GM10248 (cell line): Measurements from ENCODE around the gene SH3RF3.

Source experiments
- CTCF ChIA-PET: fragments of 300-600 bp; sonication (Branson Sonifier 250); formaldehyde crosslinking; extraction: SDS; loops from one replicate; lab custom pipeline; 2021; ENCODE audit warnings: antibody characterized with exemption; lab: Yijun Ruan, JAX
- POLR2A ChIA-PET: fragments of 350-650 bp; sonication (Branson Sonifier 250); formaldehyde crosslinking; extraction: SDS; loops from one replicate; lab custom pipeline; 2020; ENCODE audit warnings: antibody characterized with exemption; lab: Yijun Ruan, JAX
- DNase-seq: peaks from one replicate; pipeline ENCODE4 v3.0.0; 2012; ENCODE audit errors: extremely low spot score
- CTCF ChIP-seq: IDR thresholded peaks from 2 replicates; pipeline ENCODE4 v1.5.1; 2012; ENCODE audit warnings: mild to moderate bottlenecking, low read depth; ENCODE audit errors: extremely low read depth, missing control alignments, control extremely low read depth

The SH3RF3 gene

GRCh38 chr2:109384308-109385271, 255.6 kb downstream of the SH3RF3 start:
- no peak for DNase-seq
- ChIA-PET POLR2A (no interaction called here), CTCF (no interaction called here)
- no peak for TF ChIP-seq CTCF

- TF ChIP-seq CTCF: no peak
- ChIA-PET POLR2A (no interaction called here), CTCF (no interaction called here)
- no peak for DNase-seq
Measured at GRCh38 chr2:109385506-109385905, 256.5 kb downstream of the SH3RF3 start.

GRCh38 chr2:109386004-109386695, 257.1 kb downstream of the SH3RF3 start:
- TF ChIP-seq CTCF: no peak
- CTCF ChIA-PET: no interaction called here
- DNase-seq: no peak
- POLR2A ChIA-PET: no interaction called here

GRCh38 chr2:109387221-109387735, 258.3 kb downstream of the SH3RF3 start:
- DNase-seq: no peak
- no peak for TF ChIP-seq CTCF
- POLR2A ChIA-PET: no interaction called here
- CTCF ChIA-PET: no interaction called here

GRCh38 chr2:109387778-109388469, 258.9 kb downstream of the SH3RF3 start:
- ChIA-PET CTCF (no interaction called here), POLR2A (no interaction called here)
- no peak for TF ChIP-seq CTCF
- DNase-seq: no peak

- CTCF ChIA-PET: no interaction called here
- DNase-seq: no peak
- POLR2A ChIA-PET: no interaction called here
- no peak for TF ChIP-seq CTCF
Measured at GRCh38 chr2:109391243-109391642, 262.2 kb downstream of the SH3RF3 start.
